Ishikawa (cell line): ENCODE data around the gene ZNF343.

Experiments
- CEBPB ChIP-seq: IDR thresholded peaks from 2 replicates; pipeline ENCODE4 v1.6.1; 2012
- CREB1 ChIP-seq: IDR thresholded peaks from 2 replicates; pipeline ENCODE4 v1.6.1; 2012; ENCODE audit warnings: low read depth
- EGR1 ChIP-seq: IDR thresholded peaks from 2 replicates; pipeline ENCODE4 v1.6.1; 2012
- EP300 ChIP-seq: IDR thresholded peaks from 2 replicates; pipeline ENCODE4 v1.6.1; 2012; ENCODE audit warnings: borderline replicate concordance
- FOXM1 ChIP-seq: IDR thresholded peaks from 2 replicates; pipeline ENCODE4 v1.6.1; 2012; ENCODE audit warnings: low read depth, borderline replicate concordance
- MAX ChIP-seq: IDR thresholded peaks from 2 replicates; pipeline ENCODE4 v1.6.1; 2012
- NFIC ChIP-seq: IDR thresholded peaks from 2 replicates; pipeline ENCODE4 v1.6.1; 2012
- RAD21 ChIP-seq: IDR thresholded peaks from 2 replicates; pipeline ENCODE4 v1.6.1; 2012; ENCODE audit warnings: low read depth
- TAF1 ChIP-seq: IDR thresholded peaks from 2 replicates; pipeline ENCODE4 v1.6.1; 2012; ENCODE audit warnings: low read depth, mild to moderate bottlenecking
- TCF12 ChIP-seq: IDR thresholded peaks from 2 replicates; pipeline ENCODE4 v1.6.1; 2012; ENCODE audit warnings: low read depth
- TEAD4 ChIP-seq: IDR thresholded peaks from 2 replicates; pipeline ENCODE4 v1.6.1; 2012
- YY1 ChIP-seq: IDR thresholded peaks from 2 replicates; pipeline ENCODE4 v1.6.1; 2012; ENCODE audit warnings: low read depth
- ZBTB7A ChIP-seq: IDR thresholded peaks from 2 replicates; pipeline ENCODE4 v1.6.1; 2012; ENCODE audit warnings: low read depth
- TF ChIP-seq, protein P1 (sequence below): IDR thresholded peaks from 2 replicates; pipeline ENCODE4 v1.6.1; 2012
- TF ChIP-seq, protein P2 (sequence below): IDR thresholded peaks from 2 replicates; pipeline ENCODE4 v1.6.1; 2012; ENCODE audit warnings: low read depth, mild to moderate bottlenecking

ZNF343 gene

DNA sequence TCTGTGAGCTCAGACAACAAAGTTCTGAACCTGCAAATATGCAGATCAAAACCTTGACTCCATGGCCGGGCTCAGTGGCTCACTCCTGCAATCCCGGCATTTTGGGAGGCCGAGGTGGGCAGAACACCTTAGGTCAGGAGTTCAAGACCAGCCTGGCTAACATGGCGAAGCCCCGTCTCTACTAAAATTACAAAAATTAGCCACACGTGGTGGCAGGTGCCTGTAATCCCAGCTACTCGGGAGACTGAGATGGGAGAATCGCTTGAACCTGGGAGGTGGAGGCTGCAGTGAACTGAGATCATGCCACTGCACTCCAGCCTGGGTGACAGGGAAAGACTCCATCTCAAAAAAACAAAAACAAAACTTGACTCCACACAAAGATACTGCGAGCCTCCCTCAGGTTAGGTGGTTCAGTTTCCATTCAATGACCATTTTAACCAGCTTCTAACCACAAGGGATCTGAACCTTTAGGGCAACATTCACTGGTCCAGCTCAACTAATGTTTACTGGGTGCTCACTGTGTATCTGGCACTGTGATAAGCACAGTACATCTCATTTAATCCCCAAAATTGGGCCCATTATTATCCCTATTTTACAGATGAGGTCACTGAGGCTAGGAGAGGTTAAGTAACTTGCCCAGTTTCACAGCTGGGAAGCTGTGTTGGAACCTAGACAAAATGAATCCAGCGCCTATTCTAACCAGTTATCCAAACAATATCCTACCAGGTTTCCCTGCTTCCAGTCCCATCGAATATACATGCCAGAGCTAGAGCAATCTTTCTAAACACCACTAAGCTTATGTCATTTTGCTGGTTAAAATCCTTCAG lies 39.9 kb downstream of the ZNF343 start:
- TF ChIP-seq CREB1, result no peak
- TF ChIP-seq, protein P1, sequence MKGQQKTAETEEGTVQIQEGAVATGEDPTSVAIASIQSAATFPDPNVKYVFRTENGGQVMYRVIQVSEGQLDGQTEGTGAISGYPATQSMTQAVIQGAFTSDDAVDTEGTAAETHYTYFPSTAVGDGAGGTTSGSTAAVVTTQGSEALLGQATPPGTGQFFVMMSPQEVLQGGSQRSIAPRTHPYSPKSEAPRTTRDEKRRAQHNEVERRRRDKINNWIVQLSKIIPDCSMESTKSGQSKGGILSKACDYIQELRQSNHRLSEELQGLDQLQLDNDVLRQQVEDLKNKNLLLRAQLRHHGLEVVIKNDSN, result no peak
- no peak for TF ChIP-seq TAF1
- no peak for TF ChIP-seq TCF12
- no peak for TF ChIP-seq TEAD4
- no peak for TF ChIP-seq MAX
- TF ChIP-seq FOXM1, result no peak

GRCh38 chr20:2467412-2467811 lies 41.3 kb downstream of the ZNF343 start:
- TF ChIP-seq TAF1 (no peak), CEBPB (no peak), MAX (no peak), RAD21 (no peak), CREB1 (no peak), EP300 (no peak)

DNA sequence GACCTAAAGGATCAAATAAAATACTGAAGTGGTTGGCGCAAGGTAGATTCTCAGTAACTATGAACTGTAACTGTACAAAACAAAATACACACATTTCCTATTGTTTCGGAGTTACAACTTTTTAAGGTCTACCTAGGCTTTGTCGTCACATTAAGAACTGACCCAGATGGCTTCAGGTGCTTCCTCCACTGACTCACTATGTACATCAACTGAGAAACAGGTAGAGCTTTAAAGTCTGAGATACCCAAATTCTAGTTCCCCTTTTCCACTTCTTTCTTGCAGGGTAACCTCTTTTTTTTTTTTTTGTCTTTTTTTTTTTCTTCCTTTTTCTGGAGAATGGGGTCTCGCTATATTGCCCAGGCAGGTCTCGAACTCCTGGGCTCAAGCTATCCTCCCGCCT lies 43.6 kb downstream of the ZNF343 start:
- no peak for TF ChIP-seq CEBPB

GRCh38 chr20:2463616-2464365 lies 44.9 kb downstream of the ZNF343 start:
- TF ChIP-seq EGR1 (no peak), MAX (no peak), TAF1 (no peak), TEAD4 (no peak), CREB1 (no peak), NFIC (no peak), EP300 (no peak), RAD21 (no peak), ZBTB7A (no peak), TCF12 (no peak), CEBPB (no peak), FOXM1 (no peak), YY1 (no peak)
- TF ChIP-seq, protein P1, result no peak
- TF ChIP-seq, protein P2, sequence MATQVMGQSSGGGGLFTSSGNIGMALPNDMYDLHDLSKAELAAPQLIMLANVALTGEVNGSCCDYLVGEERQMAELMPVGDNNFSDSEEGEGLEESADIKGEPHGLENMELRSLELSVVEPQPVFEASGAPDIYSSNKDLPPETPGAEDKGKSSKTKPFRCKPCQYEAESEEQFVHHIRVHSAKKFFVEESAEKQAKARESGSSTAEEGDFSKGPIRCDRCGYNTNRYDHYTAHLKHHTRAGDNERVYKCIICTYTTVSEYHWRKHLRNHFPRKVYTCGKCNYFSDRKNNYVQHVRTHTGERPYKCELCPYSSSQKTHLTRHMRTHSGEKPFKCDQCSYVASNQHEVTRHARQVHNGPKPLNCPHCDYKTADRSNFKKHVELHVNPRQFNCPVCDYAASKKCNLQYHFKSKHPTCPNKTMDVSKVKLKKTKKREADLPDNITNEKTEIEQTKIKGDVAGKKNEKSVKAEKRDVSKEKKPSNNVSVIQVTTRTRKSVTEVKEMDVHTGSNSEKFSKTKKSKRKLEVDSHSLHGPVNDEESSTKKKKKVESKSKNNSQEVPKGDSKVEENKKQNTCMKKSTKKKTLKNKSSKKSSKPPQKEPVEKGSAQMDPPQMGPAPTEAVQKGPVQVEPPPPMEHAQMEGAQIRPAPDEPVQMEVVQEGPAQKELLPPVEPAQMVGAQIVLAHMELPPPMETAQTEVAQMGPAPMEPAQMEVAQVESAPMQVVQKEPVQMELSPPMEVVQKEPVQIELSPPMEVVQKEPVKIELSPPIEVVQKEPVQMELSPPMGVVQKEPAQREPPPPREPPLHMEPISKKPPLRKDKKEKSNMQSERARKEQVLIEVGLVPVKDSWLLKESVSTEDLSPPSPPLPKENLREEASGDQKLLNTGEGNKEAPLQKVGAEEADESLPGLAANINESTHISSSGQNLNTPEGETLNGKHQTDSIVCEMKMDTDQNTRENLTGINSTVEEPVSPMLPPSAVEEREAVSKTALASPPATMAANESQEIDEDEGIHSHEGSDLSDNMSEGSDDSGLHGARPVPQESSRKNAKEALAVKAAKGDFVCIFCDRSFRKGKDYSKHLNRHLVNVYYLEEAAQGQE, result no peak

- TF ChIP-seq, protein P1, result no peak
- TF ChIP-seq FOXM1 (no peak), TAF1 (no peak)
- TF ChIP-seq, protein P2, result no peak
These were observed 46.2 kb downstream of the ZNF343 start for GRCh38 chr20:2462484-2462883.
